ENCODE data around the gene CDH23.

CDH23 gene

DNA sequence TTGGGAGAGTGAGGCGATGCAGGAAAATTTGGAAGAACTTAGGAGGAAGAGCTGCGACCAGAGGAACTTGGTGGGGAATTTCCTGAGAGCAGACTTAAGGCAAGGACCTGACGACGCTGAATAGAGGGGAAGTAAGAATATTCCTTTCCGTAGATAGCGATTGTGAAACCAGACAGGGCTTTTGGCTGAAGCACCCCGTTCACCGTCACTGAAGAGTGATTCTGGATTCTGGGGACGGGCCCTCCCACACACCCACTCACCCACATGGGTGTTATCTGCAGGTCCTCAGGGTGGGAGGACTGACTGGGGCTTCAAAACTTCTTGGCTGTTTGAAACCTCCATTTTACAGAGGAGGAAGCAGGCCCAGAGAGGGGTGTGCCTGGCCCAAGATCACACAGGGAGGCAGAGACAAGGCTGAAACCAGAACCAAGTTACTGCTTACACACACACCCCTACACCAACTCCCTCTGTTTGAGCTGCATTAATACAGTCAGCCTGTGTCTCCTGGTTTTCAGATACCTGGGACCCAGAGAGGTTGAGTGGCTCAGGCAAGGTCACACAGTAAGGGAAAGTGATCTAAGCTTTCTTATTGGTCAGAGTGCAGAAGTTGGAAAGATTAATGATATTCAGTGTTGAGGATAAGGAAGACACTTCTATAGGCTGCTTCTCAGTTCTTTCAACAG lies 37.2 kb upstream of the CDH23 start:
- no peak for DNase-seq (ENCODE audit: extremely low spot score)
- ChIA-PET CTCF (no interaction called here), POLR2A (no interaction called here)
- TF ChIP-seq PKNOX1 (IDR thresholded peaks at IDR 0.05), result no peak
- TF ChIP-seq LEF1 (IDR thresholded peaks at IDR 0.05; ENCODE audit: borderline replicate concordance), result no peak
- TF ChIP-seq SP1 (IDR thresholded peaks at IDR 0.05), result no peak
- TF ChIP-seq HDGF (IDR thresholded peaks at IDR 0.05; ENCODE audit: borderline replicate concordance), result no peak
- no peak for TF ChIP-seq ZNF384 (IDR thresholded peaks at IDR 0.05)
- no peak for TF ChIP-seq L3MBTL2 (conservative IDR thresholded peaks at IDR 0.05)
- no peak for TF ChIP-seq ARNT (IDR thresholded peaks at IDR 0.05)
- no peak for TF ChIP-seq SUZ12 (IDR thresholded peaks at IDR 0.05)
- TF ChIP-seq CTBP1 (IDR thresholded peaks at IDR 0.05; ENCODE audit: borderline replicate concordance), result no peak
- no peak for TF ChIP-seq ELF4 (IDR thresholded peaks at IDR 0.05)
- no peak for TF ChIP-seq BHLHE40 (IDR thresholded peaks at IDR 0.05; ENCODE audit: borderline replicate concordance)

DNA sequence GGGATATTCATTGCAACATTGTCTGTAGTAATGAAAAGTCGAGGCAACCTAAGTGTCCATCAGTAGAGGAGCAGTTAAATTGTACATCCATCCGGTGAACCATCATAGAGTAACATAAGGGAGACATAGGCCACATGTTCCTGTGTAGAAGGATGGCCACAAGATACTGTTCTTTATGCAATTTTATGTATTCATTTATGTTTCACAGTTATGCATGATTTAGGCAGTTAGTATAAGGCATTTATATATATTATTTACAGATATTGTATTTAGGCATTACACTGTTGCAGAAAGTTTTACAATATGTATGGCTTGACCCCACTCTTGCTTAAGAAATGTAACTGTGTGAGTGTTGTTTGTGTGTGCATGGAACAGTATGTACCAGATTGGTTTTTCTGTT lies 36.0 kb upstream of the CDH23 start:
- ChIA-PET POLR2A (interaction anchor here (0.6 kb wide), 1 partner anchor 16 kb away, joined by 3 read pairs; no protein-coding TSS in a partner anchor), CTCF (no interaction called here)
- TF ChIP-seq TARDBP (IDR thresholded peaks at IDR 0.05), result no peak
- DNase-seq (ENCODE audit: extremely low spot score), result no peak

- TF ChIP-seq CTBP1 (IDR thresholded peaks at IDR 0.05; ENCODE audit: borderline replicate concordance) (no peak), SUZ12 (IDR thresholded peaks at IDR 0.05) (no peak), FOXK2 (IDR thresholded peaks at IDR 0.05) (no peak), PKNOX1 (IDR thresholded peaks at IDR 0.05) (no peak), ZNF384 (IDR thresholded peaks at IDR 0.05) (no peak), ELF4 (IDR thresholded peaks at IDR 0.05) (no peak)
- CTCF ChIA-PET, result no interaction called here
- no peak for DNase-seq (ENCODE audit: extremely low spot score)
- POLR2A ChIA-PET, result interaction anchor here (0.6 kb wide), 2 partner anchors 15 to 315 kb away, joined by 3 read pairs; no protein-coding TSS in a partner anchor
Measured at GRCh38 chr10:71361581-71361980, 35.1 kb upstream of the CDH23 start.

GRCh38 chr10:71362141-71362540 lies 34.6 kb upstream of the CDH23 start:
- no peak for TF ChIP-seq L3MBTL2 (conservative IDR thresholded peaks at IDR 0.05)
- no peak for TF ChIP-seq NFRKB (IDR thresholded peaks at IDR 0.05)
- TF ChIP-seq FOXA1 (IDR thresholded peaks at IDR 0.05), result no peak
- TF ChIP-seq BHLHE40 (IDR thresholded peaks at IDR 0.05; ENCODE audit: borderline replicate concordance), result no peak
- TF ChIP-seq ZNF384 (IDR thresholded peaks at IDR 0.05), result no peak
- TF ChIP-seq FOXK2 (IDR thresholded peaks at IDR 0.05), result no peak
- no peak for TF ChIP-seq SP1 (IDR thresholded peaks at IDR 0.05)
- TF ChIP-seq SUZ12 (IDR thresholded peaks at IDR 0.05), result no peak
- TF ChIP-seq PKNOX1 (IDR thresholded peaks at IDR 0.05), result no peak
- TF ChIP-seq HDGF (IDR thresholded peaks at IDR 0.05; ENCODE audit: borderline replicate concordance), result no peak
- no peak for TF ChIP-seq FOXM1 (IDR thresholded peaks at IDR 0.05; ENCODE audit: borderline replicate concordance)
- no peak for TF ChIP-seq TARDBP (IDR thresholded peaks at IDR 0.05)
- no peak for TF ChIP-seq ARNT (IDR thresholded peaks at IDR 0.05)
- no peak for TF ChIP-seq LEF1 (IDR thresholded peaks at IDR 0.05; ENCODE audit: borderline replicate concordance)
- no peak for DNase-seq (ENCODE audit: extremely low spot score)
- CTCF ChIA-PET, result no interaction called here

GRCh38 chr10:71363936-71364335 lies 32.8 kb upstream of the CDH23 start:
- TF ChIP-seq PKNOX1 (IDR thresholded peaks at IDR 0.05) (no peak), ARNT (IDR thresholded peaks at IDR 0.05) (no peak), CTBP1 (IDR thresholded peaks at IDR 0.05; ENCODE audit: borderline replicate concordance) (no peak), ZNF384 (IDR thresholded peaks at IDR 0.05) (no peak), ELF4 (IDR thresholded peaks at IDR 0.05) (no peak), BHLHE40 (IDR thresholded peaks at IDR 0.05; ENCODE audit: borderline replicate concordance) (no peak), SUZ12 (IDR thresholded peaks at IDR 0.05) (no peak)
- ChIA-PET POLR2A (interaction anchor here (0.8 to 2.5 kb wide), 2 partner anchors 13 to 39 kb away, joined by 3 to 10 read pairs; no protein-coding TSS in a partner anchor), CTCF (no interaction called here)
- no peak for DNase-seq (ENCODE audit: extremely low spot score)

More at GRCh38 chr10:71362141-71362540, 34.6 kb upstream of the CDH23 start:
- POLR2A ChIA-PET, result interaction anchor here (0.6 to 2.5 kb wide), 2 partner anchors 15 to 314 kb away, joined by 3 to 10 read pairs; no protein-coding TSS in a partner anchor

DNA sequence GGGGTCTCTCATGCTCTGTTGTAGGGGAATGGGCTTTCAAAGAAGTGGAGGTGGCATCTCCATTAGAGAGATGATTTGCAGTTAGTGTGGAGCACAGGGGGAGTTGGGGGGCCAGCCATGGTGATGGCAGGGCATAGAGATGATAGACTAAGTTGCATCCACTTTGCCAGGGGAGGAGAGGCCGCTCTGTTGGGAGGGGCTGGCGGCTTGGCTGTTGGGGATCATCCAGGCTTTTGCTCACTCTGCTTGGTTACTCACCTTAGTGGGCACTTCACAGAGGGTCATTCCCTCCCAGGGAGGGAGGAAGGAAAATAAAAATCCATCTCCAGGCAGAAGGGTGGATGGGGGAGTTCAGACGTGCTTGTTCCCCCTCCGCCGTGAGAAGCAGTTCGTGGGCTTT lies 31.4 kb upstream of the CDH23 start:
- CTCF ChIA-PET, result no interaction called here
- POLR2A ChIA-PET, result no interaction called here
- DNase-seq (ENCODE audit: extremely low spot score), result no peak
- TF ChIP-seq TARDBP (IDR thresholded peaks at IDR 0.05) (no peak), ZNF384 (IDR thresholded peaks at IDR 0.05) (no peak), FOXM1 (IDR thresholded peaks at IDR 0.05; ENCODE audit: borderline replicate concordance) (no peak), NFRKB (IDR thresholded peaks at IDR 0.05) (no peak), BHLHE40 (IDR thresholded peaks at IDR 0.05; ENCODE audit: borderline replicate concordance) (no peak), SP1 (IDR thresholded peaks at IDR 0.05) (no peak), HDGF (IDR thresholded peaks at IDR 0.05; ENCODE audit: borderline replicate concordance) (no peak), ARNT (IDR thresholded peaks at IDR 0.05) (no peak), L3MBTL2 (conservative IDR thresholded peaks at IDR 0.05) (no peak), FOXA1 (IDR thresholded peaks at IDR 0.05) (no peak), FOXK2 (IDR thresholded peaks at IDR 0.05) (no peak), CTBP1 (IDR thresholded peaks at IDR 0.05; ENCODE audit: borderline replicate concordance) (no peak), PKNOX1 (IDR thresholded peaks at IDR 0.05) (no peak), SUZ12 (IDR thresholded peaks at IDR 0.05) (no peak)

Measured in HEK293T (cell line).